ENCODE measurements around the gene KIF18B. TPM values are rescaled to one million over a fixed set of nuclear protein-coding genes. Genes with fewer than 3 reads are reported as not detected.

KIF18B gene
- total and polyA plus RNA-seq, 8 donors, result 2.9 to 24.5 (median 12.9) TPM

DNA sequence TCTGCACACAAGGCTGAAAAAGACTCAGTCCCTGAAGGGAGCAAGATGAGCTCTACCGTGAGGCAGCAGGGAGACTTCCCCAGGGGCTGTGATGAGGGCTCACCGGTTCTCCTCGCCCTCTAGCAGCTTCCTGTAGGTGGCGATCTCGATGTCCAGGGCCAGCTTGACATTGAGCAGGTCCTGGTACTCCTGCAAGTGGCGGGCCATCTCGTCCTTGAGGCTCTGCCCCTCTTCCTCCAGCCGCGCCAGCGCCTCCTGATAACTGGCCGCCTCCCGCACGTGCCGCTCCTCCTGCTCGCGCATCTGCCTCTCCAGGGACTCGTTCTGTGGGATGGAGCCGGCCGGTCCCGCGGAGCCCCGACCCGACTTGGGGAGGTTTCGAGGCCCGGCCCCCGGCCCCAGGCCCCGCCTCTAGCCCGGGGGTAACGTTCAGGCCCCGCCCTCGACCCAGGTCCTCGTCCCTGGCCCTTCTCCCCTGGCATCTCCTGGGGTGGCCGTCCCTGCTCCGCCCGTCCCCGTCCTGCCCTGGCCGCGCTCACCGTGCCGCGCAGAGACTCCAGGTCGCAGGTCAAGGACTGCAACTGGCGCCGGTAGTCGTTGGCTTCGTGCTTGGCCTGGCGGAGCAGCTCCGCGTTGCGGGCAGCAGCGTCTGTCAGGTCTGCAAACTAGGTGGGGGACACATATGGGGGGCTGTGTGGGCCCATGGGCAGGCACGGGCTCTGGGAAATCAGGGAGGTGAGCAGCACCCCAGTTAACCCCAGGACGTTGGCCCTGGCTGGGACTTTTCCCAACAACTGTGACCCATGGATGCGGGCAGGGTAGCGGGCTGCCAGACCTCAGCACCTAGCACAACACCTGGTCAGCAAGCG is 36.2 kb downstream of the KIF18B start:
- no peak overlapping the region for H3K27ac ChIP-seq
- intact Hi-C loops (cut with DNase I), result loop anchor here (10.0 kb wide), 2 partner anchors 103 to 213 kb away; no protein-coding TSS in a partner anchor
- H3K36me3 ChIP-seq, result no peaks in the 10 kb centered on the region
- H3K27me3 ChIP-seq, result peaks cover 0 to 53% of the 10 kb centered on the region in 2 donors
- ATAC-seq (peak; percentile 90), DNase-seq (peak in 3 of 4 donors; percentile 43 to 84 (median 68))
- H3K4me1 ChIP-seq, result peaks cover 8 to 28% of the 10 kb centered on the region in 2 donors
- H3K4me3 ChIP-seq, result peak overlapping the region; percentile 11 to 27
- no peaks in the 10 kb centered on the region for H3K9me3 ChIP-seq
- TF ChIP-seq, protein P1, sequence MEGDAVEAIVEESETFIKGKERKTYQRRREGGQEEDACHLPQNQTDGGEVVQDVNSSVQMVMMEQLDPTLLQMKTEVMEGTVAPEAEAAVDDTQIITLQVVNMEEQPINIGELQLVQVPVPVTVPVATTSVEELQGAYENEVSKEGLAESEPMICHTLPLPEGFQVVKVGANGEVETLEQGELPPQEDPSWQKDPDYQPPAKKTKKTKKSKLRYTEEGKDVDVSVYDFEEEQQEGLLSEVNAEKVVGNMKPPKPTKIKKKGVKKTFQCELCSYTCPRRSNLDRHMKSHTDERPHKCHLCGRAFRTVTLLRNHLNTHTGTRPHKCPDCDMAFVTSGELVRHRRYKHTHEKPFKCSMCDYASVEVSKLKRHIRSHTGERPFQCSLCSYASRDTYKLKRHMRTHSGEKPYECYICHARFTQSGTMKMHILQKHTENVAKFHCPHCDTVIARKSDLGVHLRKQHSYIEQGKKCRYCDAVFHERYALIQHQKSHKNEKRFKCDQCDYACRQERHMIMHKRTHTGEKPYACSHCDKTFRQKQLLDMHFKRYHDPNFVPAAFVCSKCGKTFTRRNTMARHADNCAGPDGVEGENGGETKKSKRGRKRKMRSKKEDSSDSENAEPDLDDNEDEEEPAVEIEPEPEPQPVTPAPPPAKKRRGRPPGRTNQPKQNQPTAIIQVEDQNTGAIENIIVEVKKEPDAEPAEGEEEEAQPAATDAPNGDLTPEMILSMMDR (IDR thresholded peaks at IDR 0.05), result peak; percentile 39 to 40

DNA sequence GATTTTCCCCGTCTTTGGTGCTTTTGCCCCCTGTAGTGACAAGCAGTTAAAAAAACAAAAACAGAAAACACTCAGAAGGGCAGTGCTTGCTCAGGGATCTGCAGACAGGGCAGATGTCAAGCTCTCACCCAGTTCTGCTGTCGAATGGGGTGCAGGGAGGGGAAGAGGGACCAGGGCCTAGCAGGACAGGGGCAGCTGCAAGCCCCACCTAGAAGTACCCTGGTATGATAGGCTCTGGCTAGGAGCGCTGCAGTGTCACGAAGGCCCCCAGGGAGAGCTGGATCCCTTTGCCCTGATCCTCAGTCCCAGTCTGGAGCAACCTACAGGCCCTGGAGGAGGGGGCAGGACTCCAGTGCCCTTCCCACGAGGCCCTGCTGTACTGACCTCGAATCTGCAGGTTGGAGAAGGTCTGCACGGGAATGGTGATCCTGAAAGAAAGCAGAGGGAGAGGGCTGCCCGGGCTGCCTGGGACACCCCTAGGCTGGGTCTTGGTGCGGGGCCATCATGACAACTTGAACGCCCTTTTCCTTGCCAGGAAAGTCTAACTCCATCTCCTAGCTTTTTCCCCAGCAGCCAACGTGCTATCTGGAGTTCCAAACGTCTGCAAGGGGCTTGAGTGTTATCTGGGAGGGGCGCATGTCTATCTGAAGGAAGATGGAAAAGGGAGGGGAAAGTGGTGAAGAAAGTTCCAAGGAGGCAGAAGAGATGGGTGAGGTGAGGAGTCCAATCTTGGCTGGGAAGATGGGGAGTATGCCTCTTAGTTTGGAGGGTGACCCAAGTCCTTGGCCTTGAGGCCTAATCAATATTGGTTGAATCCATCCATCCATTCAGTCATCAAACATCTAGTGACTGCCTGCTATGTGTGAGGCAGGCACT is 37.1 kb downstream of the KIF18B start:
- Histone ChIP-seq H3K4me3 (no peak overlapping the region), H3K4me1 (peaks cover 5 to 28% of the 10 kb centered on the region in 2 donors), H3K27me3 (peaks cover 0 to 52% of the 10 kb centered on the region in 2 donors), H3K36me3 (no peaks in the 10 kb centered on the region), H3K27ac (no peak overlapping the region), H3K9me3 (no peaks in the 10 kb centered on the region)
- TF ChIP-seq, protein P1 (IDR thresholded peaks at IDR 0.05), result no peak
- intact Hi-C loops (cut with DNase I), result loop anchor here (10.0 kb wide), 2 partner anchors 104 to 214 kb away; no protein-coding TSS in a partner anchor
- ATAC-seq (no peak), DNase-seq (no peak)

DNA sequence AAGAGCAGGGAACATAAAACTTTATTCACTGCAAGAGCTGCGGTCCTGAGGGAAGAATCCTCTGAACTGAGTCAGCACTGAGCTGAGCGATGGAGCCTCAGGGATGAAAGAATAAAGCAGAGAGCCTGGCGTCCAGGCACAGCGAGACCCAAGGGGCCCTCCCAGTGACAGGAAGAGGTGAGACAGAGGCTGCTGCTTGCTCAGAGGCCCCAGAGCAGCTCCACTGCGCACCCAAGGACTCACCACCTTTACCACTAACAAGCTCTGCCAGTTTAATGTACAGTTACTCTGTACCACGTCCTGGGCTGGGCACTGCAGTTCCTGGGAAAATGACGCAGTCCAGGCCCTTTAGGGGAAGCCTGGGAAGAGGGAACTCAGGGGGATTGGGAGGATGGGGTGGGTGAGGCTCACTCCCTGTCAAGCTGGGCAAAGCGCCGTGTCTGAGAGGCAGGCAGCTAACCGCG is 37.9 kb downstream of the KIF18B start:
- peaks cover 0 to 44% of the 10 kb centered on the region in 2 donors for H3K27me3 ChIP-seq
- no peak for DNase-seq
- TF ChIP-seq, protein P1 (IDR thresholded peaks at IDR 0.05), result no peak
- ATAC-seq, result no peak
- H3K36me3 ChIP-seq, result no peaks in the 10 kb centered on the region
- H3K9me3 ChIP-seq, result no peaks in the 10 kb centered on the region
- intact Hi-C loops (cut with DNase I), result loop anchor here (10.0 kb wide), 2 partner anchors 105 to 215 kb away; no protein-coding TSS in a partner anchor
- peaks cover 5 to 29% of the 10 kb centered on the region in 2 donors for H3K4me1 ChIP-seq
- H3K27ac ChIP-seq, result no peak overlapping the region
- H3K4me3 ChIP-seq, result no peak overlapping the region

DNA sequence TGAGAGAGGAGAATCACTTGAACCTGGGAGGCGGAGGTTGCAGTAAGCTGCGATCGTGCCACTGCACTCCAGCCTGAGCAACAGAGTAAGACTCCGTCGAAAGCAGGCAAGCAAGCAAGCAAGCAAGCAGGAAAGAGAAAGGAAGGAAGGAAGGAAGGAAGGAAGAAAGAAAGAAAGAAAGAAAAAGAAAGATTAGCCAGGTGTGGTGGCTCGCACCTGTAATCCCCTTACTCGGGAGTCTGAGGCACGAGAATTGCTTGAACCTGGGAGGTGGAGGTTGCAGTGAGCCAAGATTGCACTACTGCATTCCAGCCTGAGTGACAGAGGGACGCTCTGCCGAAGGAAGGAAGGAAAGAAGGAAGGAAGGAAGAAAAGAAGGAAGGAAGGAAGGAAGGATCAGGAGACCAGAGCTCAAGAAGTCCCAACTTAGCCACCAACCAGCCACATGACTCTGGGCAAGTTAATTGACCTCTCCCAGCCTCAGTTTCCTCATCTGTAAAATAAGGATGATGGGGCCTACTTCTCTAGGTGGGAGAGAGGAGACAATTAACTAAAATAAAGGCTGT is 38.7 kb downstream of the KIF18B start:
- Histone ChIP-seq H3K36me3 (no peaks in the 10 kb centered on the region), H3K27me3 (peaks cover 0 to 38% of the 10 kb centered on the region in 2 donors), H3K27ac (no peak overlapping the region), H3K4me1 (peaks cover 5 to 29% of the 10 kb centered on the region in 2 donors), H3K4me3 (no peak overlapping the region), H3K9me3 (no peaks in the 10 kb centered on the region)
- ATAC-seq (no peak), DNase-seq (no peak)
- intact Hi-C loops (cut with DNase I), result no loop called here
- TF ChIP-seq, protein P1 (IDR thresholded peaks at IDR 0.05), result no peak
